Inflammatory macrophage treated with lipopolysaccharide for 1 hour (primary cell): Measurements from ENCODE around the gene EFCAB6.

Source experiments
- DNase-seq, 2 donors: peaks; one replicate each; pipeline ENCODE4 v3.0.0-alpha.2; 2020 to 2022

EFCAB6 gene

DNA sequence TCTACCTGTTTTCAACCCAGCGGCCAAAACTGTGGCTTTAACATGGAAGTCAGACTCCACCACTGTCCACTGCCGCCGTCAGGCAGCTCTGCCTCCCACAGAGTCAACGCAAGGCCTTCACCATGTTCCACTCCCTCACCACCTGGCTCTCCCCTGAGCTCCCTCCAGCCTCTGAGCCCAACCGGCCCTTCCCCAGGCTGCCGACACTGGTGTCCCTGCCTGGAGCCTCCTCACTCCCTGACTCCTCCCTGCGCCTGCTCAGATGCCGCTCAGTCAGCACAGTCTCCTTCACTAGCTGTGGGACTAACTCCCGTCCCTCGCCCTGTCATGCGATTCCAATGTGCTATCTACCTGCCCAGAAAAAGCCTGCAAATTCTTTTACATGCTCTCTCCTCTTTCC, 33.9 kb upstream of the EFCAB6 start:
- DNase-seq, result no peak

DNA sequence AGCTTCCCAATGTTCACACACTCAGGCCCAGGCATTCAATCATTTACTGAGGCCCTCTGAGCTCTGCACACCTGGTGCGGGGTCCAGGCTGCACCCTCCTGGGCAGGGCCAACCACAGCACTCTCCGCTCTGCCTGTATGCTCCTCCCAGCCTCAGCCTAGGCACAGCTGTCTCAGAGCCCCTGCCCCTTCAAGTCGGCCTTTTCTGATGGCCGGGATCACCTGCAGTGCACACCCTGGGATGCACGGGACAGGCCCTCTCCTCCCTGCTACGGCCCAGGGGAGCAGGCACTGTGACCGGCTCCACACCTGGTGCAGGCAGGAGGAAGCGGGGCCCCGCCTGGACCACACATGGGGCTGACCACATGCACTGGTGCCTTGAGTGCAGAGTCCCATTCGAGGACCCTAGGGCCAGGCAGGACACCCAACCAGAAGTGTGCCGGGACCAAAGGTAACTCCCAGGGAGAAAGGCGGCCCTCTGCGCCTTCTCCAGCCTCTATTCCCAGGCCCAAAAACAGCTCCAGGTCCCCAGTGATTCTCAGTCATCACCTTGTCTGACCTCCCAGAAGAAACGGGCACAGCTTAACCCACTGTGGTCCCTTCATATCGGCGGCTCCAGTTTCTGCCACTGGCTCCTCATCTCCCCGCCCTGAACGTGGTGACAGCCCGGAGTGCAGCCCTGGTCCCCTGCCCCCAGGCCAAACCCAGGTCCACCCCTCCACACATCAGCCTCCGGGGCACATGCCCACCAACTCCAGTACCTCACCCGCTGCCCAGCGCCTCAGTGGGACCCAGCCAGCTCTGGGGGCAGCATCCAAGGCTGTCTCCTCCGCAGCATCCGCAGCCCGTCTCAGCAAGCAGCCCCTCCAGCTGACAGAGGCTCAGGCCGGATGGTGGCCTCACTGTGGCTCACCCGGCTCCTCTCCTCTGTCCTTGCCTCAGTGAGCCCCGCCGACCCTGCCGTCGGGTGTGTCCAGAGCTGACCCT, 32.7 kb upstream of the EFCAB6 start:
- DNase-seq, result no peak

DNA sequence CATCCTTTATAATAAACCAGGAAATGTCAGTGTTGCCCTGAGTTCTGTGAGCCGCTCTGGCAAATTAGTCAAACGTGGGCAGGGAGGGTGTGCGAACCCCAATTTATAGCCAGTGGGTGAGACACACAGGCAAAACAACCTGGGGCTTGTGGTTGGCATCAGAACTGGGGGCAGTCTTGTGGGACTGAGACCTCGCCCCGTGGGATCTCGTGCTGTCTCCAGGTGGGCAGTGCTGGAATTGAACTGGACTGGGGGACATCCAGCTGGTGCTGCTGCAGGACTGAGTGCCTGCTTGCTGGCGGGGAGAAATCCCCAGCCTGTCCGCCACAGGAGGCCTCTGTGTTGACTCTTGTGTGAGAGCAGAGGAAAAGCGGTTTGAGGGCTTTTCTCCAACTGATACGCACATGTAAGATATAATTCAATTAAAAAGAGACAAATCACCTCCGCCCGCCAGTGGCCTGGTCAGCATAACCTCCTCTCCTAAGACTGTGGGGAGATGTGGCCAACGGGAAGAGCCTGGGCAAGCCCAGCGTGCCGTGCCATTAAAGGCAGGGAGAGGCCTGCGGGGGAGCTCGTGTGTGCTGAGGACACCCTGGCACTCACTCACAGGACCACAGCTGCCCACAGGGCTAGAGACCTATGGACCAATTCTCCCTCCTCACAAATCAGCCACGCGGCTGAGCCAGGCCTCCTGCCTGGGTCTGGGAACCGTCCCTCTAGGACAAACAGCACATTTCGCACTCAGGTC, 31.9 kb upstream of the EFCAB6 start:
- no peak for DNase-seq

DNA sequence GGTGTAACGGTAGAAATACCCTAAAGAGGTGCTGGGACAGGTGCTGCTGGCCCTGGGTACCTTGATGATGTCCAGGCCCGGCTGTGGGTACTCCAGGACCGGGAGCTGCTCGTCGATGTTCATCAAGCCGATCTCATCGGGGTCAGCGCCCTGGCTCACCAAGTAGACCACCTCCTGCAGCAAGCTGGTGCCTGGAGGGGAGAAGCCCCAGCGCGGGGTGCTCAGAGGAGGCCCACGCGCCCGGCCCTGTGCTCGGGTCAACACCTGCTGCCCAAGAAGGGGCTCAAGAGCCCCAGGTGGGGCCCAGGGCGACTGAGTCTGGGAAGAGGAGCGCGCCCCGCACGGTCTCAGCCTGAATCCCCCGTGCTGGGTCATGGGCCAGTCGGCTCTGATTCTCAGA, 29.6 kb upstream of the EFCAB6 start:
- DNase-seq, result no peak

DNA sequence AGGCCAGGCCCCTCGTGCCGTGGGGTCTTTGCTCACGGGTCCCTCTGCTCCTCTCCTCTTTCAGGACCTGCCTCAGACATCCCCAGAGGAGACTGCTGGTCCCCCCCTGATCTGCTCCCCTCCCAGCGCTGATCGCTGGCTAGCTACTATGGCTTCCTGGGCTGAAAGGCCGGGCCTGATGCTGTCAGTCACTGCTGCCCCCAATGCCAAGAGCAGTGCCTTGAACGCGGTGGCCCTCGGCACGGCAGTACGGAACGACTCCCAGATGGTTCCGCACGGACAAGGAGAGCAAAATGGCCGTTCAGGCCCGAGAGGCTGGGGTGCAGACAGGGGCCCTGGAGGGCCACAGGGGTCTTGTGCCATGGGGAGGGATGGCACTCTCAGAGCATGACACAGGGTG, 28.7 kb upstream of the EFCAB6 start:
- no peak for DNase-seq

DNA sequence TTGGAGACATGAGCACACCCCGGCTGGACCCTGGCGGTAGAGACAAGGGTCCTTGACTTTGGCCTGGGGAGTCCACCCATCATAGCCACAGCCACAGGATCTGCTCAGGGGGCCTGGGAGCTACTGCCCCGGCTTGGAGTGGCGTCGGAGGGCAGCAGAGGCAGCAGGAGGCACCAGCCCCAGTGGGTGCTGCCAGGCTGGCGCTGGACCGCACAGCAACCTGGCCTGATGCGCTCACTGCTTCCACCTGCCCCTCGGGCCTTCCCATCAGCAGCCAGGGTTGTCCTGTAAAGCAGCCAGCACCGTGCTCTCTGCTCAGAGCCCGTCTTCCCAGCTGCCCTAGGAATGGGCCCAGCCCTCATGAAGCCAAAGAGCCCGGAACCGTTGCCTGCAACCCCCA, 28.3 kb upstream of the EFCAB6 start:
- DNase-seq, result no peak

DNA sequence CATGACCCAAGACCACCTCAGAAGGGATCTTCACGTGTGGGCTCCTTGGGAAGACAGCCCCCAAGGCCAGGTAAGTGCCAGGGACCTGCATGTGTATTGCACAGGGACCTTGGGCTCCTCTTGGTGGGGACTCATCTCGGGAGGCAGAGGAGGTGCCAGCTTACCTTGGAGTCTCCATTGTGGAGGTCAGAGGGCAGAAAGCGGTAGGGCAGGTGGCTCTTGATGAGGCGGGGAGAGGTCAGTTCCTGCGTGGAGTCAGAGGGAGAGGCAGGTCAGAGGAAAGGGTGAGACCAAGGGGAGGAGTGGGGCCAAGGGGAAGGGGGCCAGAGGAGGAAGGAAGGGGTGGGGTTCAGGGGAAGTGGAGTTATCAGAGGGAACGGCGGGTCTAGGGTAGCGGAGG, 27.7 kb upstream of the EFCAB6 start:
- DNase-seq, result no peak

DNA sequence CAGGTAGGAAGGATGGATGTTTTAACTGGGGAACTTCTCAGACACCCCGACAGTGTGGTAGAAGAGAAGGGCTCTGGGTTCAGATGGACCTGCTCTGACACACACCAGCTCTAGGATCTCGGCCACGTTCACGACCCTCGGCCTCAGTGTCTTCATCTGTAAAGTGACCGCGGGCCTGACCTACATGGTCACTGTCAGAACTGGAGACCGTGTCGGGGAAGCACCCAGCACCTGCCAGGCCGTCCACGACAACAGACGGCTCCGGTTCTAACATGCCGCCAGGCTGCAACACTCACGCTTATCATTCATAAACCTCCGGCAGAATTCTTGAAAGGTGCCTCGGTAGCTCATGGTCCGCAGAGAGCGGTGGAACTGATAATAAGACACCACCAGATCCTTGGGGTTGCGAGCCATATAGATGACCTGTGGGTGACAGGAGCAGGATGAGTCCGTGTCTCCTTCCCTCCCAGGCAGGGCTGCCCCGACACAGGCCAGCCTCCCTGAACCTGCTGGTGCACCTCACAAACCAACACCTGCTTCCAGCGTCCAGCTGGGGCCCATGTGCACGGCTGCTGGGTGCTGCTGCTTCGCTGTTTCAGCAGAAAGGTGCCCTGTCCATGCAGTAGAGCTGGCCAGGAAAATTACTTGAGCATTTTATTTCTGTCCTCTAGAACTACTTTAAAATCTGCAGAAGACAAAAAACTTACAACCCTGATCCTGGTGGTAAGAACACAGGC, 26.6 kb upstream of the EFCAB6 start:
- DNase-seq, result no peak

DNA sequence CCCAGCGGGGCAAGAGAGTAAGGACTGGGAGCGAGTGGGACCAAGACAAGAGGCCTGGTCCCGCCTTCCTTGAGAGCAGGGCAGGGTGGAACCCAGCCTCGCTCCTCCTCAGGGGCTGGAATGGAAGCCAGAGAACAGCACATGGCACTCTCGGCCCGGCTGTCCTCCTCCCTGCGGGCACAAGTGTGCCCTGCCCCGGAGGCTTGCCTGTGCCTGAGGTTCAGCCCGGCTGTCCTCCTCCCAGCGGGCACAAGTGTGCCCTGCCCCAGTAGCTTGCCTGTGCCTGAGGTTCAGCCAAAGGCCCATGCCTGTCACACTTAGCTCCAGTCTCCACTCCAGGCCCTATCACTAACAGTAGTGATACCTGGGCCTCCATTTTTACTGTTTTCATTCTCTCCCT, 26.1 kb upstream of the EFCAB6 start:
- DNase-seq, result no peak

DNA sequence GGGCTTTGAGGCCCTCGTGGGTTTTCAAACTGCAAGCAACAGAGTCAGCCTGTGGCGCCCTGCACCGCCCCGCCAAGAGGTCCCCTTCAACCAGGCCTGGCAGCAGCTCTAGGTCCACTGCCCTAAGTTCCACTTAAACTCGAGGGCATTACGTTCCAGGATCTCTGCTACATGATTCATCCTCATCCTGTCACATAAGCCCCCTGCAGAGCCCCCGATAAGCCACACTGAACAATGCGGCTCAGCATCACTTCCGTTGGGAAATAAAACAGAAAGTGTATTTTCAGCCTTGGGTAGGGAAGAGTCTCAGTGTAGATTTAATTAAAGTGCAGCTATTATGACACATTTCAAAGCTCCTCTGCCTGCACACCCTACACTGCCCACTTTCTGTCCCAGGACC, 25.6 kb upstream of the EFCAB6 start:
- DNase-seq, result no peak

DNA sequence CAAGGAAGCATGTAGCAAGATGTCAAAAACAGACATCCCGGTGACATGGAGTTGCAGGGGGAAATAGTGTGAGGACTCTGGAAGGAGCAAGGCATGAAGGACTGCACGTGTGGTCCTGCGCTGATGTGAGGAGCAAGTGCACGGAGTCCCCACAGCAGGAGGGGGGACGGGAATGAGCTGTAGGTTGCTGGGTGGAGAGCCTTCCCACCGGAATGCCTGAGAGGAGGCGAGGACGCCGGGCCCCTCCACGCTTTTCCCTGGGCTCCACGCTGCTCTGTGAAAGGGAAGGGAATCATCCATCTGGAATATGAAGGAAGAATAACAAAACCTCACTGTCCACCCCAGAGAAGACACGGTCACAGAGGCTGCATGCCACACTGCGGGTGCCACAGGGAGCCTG, 23.6 kb upstream of the EFCAB6 start:
- DNase-seq, result no peak

DNA sequence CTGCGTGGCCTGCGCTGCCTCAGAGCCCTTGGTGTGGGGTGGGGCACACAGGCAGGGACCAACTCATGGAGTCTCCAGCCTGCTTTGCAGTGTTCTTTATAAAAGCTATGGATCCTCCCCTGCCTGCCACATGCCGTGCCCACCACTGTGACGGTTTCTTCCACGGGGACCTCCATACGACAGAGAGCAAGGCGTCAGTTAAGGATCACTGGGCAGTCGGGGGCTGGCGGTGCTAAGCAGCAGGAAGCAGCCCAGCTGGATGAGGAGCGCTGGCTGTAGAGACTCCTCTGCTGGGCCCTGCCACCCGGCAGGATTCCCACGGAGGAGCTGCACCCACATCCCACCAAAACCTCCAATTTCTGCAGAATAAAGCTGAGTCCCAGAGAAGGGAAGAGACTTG, 23.1 kb upstream of the EFCAB6 start:
- DNase-seq, result no peak

DNA sequence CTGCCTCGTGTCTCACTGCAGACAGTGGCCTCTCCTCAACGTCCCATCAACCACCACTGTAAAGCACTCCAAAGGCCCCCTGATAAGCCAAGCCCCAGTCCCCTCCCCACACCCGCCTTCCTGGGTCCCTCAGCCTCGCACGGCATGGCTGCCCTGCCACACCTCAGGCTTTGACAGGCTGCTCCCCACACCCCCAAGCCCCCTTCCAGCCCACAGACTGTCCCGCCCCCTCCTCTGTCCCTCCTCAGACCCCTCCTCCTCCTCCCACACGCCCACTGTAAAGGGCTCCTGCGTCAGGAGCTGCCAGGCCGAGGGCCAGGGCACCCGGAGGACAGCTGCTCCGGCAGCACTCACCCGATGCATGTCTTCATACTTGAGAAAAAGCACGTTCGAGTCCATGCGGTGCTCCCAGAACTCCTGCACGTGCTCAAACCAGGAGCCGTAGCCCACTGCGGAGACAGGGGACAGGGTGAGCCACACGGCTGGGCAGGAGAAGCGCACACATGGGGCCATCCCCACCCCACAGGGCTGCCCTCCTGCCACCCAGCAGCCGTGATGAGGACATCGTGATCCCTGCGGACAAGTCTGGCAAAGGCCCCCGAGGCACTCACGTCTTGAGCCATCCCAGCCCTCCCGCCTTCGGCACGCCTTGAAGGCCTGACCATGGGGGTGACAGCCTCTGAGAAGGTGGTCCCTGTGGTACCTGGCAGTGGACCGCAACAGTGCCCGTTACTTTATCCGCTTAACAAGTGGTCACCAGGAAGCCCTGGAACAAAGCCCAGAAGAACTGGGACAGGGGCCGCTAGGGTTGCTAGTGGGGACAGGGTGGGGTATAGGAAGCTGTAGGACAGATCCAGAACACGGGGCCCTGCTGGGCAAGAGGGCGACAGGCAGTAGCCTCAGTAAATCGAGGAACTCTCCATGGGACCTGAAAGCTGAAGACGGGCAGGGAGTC, 21.5 kb upstream of the EFCAB6 start:
- DNase-seq, result no peak

DNA sequence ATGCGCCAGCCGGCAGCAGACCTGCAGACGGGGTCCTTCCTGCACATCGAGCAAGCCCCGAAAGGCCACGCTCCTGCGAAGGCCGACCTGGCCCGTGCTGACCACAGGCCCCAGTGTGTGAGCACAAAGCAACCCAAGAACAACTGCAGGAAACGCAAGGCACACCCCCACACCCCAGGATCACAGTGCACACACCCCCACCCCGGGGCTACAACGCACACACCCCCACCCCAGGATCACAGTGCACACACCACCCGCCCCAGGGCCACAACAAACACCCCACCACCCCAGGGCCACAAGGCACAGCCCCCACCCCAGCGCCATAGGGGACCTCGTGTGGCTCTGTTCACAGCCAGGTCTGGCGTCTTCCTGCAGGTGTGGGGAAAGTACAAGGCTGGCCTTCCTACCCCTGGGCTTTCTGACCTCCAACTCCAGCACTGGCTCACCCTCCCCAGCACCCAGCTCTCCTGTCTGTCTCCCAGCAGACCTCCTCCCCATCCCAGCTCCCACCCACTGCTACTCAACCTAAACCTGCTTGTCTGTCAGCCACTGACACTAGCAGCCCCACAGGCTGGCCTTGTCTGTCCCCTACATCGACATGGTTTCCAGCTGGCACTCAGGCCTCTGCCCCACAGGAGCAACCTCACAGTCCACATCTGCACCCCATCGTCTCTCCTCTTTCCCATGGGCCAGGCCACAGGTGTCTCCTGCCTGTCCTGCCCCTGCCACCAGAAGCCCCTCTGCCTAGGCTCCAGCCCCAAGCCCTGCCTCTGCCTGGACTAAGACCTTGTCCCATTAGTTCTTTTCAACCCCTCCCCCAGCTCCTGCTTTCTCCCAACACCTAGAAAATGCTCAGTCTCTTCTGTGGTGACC, 20.5 kb upstream of the EFCAB6 start:
- no peak for DNase-seq

DNA sequence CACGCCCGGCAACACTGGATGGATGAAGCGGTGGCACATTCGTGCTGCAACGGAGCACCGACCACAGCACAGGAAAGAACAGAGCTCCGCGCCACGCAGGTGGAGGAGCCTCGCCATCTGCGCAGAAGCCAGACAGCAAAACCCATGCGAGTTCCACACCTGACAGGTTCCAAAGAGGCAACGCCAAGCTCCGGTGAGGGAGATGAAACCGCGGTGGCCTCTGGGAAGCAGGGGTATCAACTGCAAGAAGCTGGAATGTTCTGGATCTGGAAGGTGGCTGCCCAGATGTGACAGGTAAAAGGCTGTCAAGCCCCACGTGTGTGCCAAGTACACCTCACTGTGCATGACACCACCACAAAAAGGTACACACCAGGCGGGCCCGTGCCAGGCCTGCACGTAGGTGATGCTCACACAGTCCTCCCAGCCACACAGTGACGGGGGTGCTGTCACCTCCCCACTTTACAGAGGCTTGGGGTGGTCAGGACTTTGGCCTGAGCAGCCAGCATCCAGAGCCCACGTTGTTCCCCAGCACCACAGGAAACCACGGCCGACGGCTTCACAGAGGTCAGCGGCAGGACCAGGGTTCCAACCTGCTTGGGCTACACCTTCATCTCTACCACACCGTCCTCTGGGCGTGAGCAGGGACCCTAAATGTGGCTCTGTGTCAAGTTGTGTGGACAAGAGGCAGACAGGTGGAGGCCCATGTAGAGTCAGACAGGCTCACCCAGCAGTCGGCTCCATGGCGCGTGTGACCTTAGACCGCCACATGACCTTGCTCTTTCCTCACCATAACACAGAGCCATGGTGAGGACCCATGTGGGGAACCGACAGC, 19.7 kb upstream of the EFCAB6 start:
- no peak for DNase-seq

DNA sequence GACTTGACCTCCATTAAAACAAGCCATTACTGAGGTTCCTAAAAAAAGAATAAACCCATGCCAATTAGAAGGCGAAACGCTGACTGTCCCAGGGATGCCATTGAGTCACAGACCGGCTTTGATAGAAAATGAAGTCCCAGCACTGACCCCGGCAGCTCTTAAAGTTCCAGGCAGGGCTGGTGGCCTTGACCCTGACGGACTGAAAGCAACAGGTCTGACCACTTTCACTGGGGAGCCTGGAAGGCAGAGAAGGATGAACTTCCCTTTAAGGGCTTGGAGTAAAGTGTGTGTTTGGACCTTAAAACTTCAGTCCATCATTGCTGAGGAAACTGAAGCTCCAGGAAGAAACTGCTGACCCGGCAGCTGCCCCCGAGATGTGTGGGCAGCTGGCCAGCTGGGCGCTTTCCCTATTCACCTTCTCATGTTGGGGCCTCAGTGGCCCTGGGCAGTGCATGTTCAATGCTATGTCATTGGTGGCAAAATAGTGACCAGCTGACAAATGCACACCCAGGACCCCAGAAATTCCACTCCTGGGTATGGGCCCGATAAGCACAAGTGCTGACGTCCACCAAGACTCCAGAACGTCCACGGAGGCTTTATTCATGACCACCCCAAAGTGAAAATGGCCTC, 18.9 kb upstream of the EFCAB6 start:
- DNase-seq, result no peak

DNA sequence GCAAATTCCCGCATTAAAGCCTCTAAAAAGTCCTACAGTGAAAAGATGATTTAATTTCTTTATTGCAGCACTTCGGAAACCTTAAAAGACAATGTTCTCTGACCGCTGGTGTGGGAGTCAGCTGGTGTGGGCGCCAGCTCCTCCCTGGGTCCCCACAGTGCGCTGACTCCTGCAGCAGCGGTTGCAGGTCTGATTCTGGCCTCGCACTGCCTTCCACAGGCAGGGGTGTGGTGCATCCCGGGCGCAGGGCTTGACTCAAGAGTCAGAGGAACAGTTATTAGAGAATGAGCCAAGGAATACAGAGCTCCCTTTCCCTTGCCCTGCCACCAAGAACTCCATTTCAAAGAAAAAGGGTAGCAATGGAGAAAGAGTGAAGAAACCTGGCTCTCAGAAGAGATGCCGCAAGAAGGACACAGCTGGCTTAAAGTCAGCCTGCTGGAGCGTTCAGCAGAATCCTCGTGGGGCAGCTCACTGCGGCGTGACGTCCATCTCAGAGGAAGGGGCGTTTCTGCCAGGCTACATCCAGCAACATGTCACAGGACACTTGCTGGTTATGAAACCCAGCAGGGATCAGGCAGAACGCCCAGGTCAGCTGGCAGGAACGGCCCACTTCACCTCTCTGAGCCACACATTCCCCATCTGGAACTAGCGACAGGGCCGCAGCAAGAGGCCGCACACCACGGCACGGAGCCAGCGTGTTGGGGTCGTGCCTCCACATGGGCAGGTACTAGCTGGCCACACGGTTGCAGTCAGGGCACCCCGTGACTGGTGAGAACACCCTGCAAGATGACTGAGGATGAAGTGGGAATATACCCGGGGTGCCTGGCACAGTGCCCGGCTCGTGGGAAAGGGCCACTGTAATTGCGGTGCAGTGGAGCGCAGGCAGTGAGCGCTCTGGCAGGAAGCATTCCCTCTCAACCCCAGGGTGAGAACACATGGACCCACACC, 18.1 kb upstream of the EFCAB6 start:
- DNase-seq, result no peak

DNA sequence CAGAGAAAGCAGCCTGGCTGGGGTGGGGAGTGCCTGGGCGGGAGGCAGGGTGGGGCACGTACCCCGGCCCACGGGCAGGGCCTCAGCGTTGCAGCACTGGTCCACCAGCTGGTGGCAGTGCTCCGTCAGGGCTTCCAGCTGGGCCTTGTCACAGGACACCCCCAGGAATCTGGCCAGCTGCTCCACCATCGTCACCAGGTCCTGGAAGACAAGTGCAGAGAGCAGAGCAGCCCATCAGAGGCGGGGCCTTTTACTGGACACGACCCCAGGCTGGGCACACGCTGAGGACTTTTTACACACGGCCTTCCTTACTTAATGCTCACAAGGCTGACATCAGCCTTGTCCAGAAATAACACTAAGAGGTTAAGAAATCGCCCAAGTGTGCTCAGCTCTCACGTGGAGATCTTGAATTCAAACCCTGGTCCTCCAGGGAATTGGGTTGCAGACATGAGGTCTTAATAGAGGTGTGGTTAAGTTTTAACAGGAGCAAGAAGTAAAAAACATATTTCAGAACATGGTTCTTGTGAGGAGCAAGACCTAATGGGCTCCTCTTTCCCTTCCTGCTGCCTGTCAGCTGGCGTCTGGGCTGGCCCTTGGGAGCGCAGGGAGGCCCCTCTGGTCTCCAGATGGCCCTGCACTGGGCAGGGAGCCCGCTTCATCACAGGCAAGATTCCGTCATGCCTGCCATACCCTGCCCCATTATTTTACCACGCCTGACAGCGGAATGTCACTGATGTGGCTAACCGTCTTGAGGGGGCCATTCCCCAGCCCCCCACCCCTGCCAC, 17.1 kb upstream of the EFCAB6 start:
- DNase-seq, result no peak
